H1 (cell line): ENCODE results near the gene FYTTD1. TPM values are rescaled to one million over a fixed set of nuclear protein-coding genes. Genes with fewer than 3 reads are reported as not detected.
"Not testable (repeated sequence)": the region's sequence is repeated elsewhere in the genome, so short reads cannot be mapped to it uniquely, and the experiment has no call there.

ENCODE experiments used
- CTCF ChIA-PET: fragments of 300-600 bp; sonication (Branson Sonifier 250); formaldehyde crosslinking; loops from one replicate; lab custom pipeline; 2021; ENCODE audit not compliant: partially characterized antibody; lab: Charles Lee
- POLR2A ChIA-PET: fragments of 300-600 bp; sonication (Branson Sonifier 250); formaldehyde crosslinking; loops from one replicate; lab custom pipeline; 2021; ENCODE audit warnings: inconsistent platforms; ENCODE audit not compliant: partially characterized antibody; lab: Charles Lee
- DNase-seq, 2 experiments: peaks; one replicate each; pipeline versions ENCODE4 v3.0.0 to v3.0.0-alpha.2; 2010 to 2022; ENCODE audit warnings: low spot score in 2 of 2, low read depth in 1 of 2, mixed read lengths in 1 of 2
- FAIRE-seq: peaks from 2 replicates; lab custom pipeline; 2011; peaks lifted over from hg19 to GRCh38; lab: Jason Lieb, UNC
- H2AFZ ChIP-seq: 2 replicates; pipeline ENCODE4 v1.8.1; 2012; ENCODE audit warnings: low read length, inconsistent platforms
- H2AK5ac ChIP-seq: 2 replicates; pipeline ENCODE4 v1.6.1; 2013; ENCODE audit warnings: low read depth, low read length
- H2BK120ac ChIP-seq: replicated peaks from 2 replicates; pipeline ENCODE3; 2013; ENCODE audit warnings: low read depth, low read length, inconsistent platforms
- H2BK12ac ChIP-seq: 2 replicates; pipeline ENCODE4 v1.6.1; 2013; ENCODE audit warnings: low read depth, low read length
- H2BK15ac ChIP-seq: 2 replicates; pipeline ENCODE4 v1.6.1; 2013; ENCODE audit warnings: low read length
- H2BK20ac ChIP-seq: 2 replicates; pipeline ENCODE4 v1.6.1; 2013; ENCODE audit warnings: low read length
- H2BK5ac ChIP-seq: 2 replicates; pipeline ENCODE4 v1.6.1; 2013; ENCODE audit warnings: low read depth, low read length
- H3K14ac ChIP-seq: 2 replicates; pipeline ENCODE4 v1.6.1; 2013; ENCODE audit warnings: inconsistent platforms; ENCODE audit not compliant: insufficient read length
- H3K18ac ChIP-seq: 2 replicates; pipeline ENCODE4 v1.6.1; 2013; ENCODE audit warnings: low read length; ENCODE audit errors: extremely low read depth
- H3K23ac ChIP-seq: 2 replicates; pipeline ENCODE4 v1.6.1; 2013; ENCODE audit warnings: inconsistent platforms; ENCODE audit not compliant: insufficient read length
- H3K23me2 ChIP-seq: 2 replicates; pipeline ENCODE4 v1.6.1; 2013; ENCODE audit warnings: low read depth, low read length
- H3K27ac ChIP-seq: 2 replicates; pipeline ENCODE4 v1.6.1; 2011; ENCODE audit warnings: low read depth, low read length, inconsistent platforms
- H3K27me3 ChIP-seq, 4 experiments: replicated peaks in 1 of 4; 1 replicate in 1 of 4; 2 replicates in 3 of 4; pipeline versions ENCODE4 v1.6.1 to v1.8.1; 2011 to 2013; ENCODE audit warnings: low read length in 3 of 4, mild to moderate bottlenecking in 3 of 4, inconsistent platforms in 2 of 4, mixed read lengths in 2 of 4, moderate library complexity in 1 of 4; ENCODE audit not compliant: control insufficient read depth in 3 of 4, insufficient read depth in 3 of 4; ENCODE audit errors: extremely low read depth in 1 of 4
- H3K36me3 ChIP-seq, 4 experiments: 2 replicates each; pipeline versions ENCODE4 v1.6.1 to v1.8.1; 2011 to 2013; ENCODE audit warnings: mild to moderate bottlenecking in 4 of 4, low read length in 3 of 4, moderate library complexity in 2 of 4, control low read depth in 1 of 4, inconsistent platforms in 1 of 4; ENCODE audit not compliant: insufficient read depth in 4 of 4, control insufficient read depth in 2 of 4
- H3K4ac ChIP-seq: replicated peaks from 2 replicates; pipeline ENCODE3; 2013; ENCODE audit warnings: low read length, low read depth, mixed read lengths, inconsistent platforms; ENCODE audit not compliant: insufficient read length
- H3K4me1 ChIP-seq, 4 experiments: replicated peaks in 1 of 4; 1 replicate in 1 of 4; 2 replicates in 3 of 4; pipeline versions ENCODE4 v1.6.1 to v1.8.1; 2011 to 2013; ENCODE audit warnings: low read length in 3 of 4, inconsistent platforms in 2 of 4, mixed read lengths in 1 of 4; ENCODE audit not compliant: insufficient read depth in 4 of 4, control insufficient read depth in 3 of 4
- H3K4me2 ChIP-seq, 2 experiments: 2 replicates each; pipeline versions ENCODE4 v1.6.1 to v1.8.1; 2011 to 2013; ENCODE audit warnings: low read depth in 2 of 2, low read length in 2 of 2, control low read depth in 1 of 2, inconsistent platforms in 1 of 2, mild to moderate bottlenecking in 1 of 2; ENCODE audit not compliant: insufficient read depth in 1 of 2
- H3K4me3 ChIP-seq, 4 experiments: fragments of 200-600, 300-600 bp in 1 of 4; sonication (generic), shearing (Covaris generic), sonication (Bioruptor Twin) in 1 of 4; 2 replicates each; pipeline versions ENCODE4 v1.5.1 to v1.8.1; 2011 to 2016; ENCODE audit warnings: low read length in 4 of 4, low read depth in 3 of 4, control low read depth in 2 of 4, inconsistent platforms in 2 of 4, mild to moderate bottlenecking in 2 of 4, mixed read lengths in 1 of 4, moderate library complexity in 1 of 4; ENCODE audit not compliant: insufficient read depth in 2 of 4; ENCODE audit errors: extremely low read depth in 1 of 4
- H3K56ac ChIP-seq: replicated peaks from 2 replicates; pipeline ENCODE3; 2013; ENCODE audit warnings: low read depth, mild to moderate bottlenecking, mixed read lengths, low read length, inconsistent platforms; ENCODE audit not compliant: insufficient read length
- H3K79me1 ChIP-seq: 2 replicates; pipeline ENCODE4 v1.6.1; 2013; ENCODE audit warnings: low read depth, low read length, control low read depth
- H3K79me2 ChIP-seq, 2 experiments: 2 replicates each; pipeline versions ENCODE4 v1.6.1 to v1.8.1; 2012 to 2013; ENCODE audit warnings: low read length in 2 of 2, mild to moderate bottlenecking in 2 of 2, inconsistent platforms in 1 of 2; ENCODE audit not compliant: insufficient read depth in 2 of 2, control insufficient read depth in 1 of 2
- H3K9ac ChIP-seq, 4 experiments: replicated peaks in 1 of 4; 1 replicate in 1 of 4; 2 replicates in 3 of 4; pipeline versions ENCODE4 v1.6.1 to v1.8.1; 2011 to 2013; ENCODE audit warnings: low read depth in 3 of 4, low read length in 3 of 4, control low read depth in 2 of 4, mild to moderate bottlenecking in 2 of 4, moderate library complexity in 2 of 4, inconsistent platforms in 1 of 4; ENCODE audit errors: extremely low read depth in 1 of 4
- H3K9me3 ChIP-seq, 2 experiments: 2 replicates each; pipeline versions ENCODE4 v1.6.1 to v1.8.1; 2012 to 2013; ENCODE audit warnings: mild to moderate bottlenecking in 2 of 2, moderate library complexity in 2 of 2, control low read depth in 1 of 2, inconsistent platforms in 1 of 2, low read depth in 1 of 2, low read length in 1 of 2, mixed read lengths in 1 of 2; ENCODE audit not compliant: insufficient read depth in 2 of 2
- H4K20me1 ChIP-seq, 2 experiments: replicated peaks in 1 of 2; 2 replicates each; pipeline versions ENCODE3 to v1.8.1; 2011 to 2013; ENCODE audit warnings: inconsistent platforms in 2 of 2, low read length in 2 of 2, mild to moderate bottlenecking in 1 of 2; ENCODE audit not compliant: insufficient read depth in 2 of 2, control insufficient read depth in 1 of 2
- H4K5ac ChIP-seq: 2 replicates; pipeline ENCODE4 v1.6.1; 2013; ENCODE audit warnings: low read length, low read depth, mixed read lengths, inconsistent platforms; ENCODE audit not compliant: insufficient read length
- H4K8ac ChIP-seq: 2 replicates; pipeline ENCODE4 v1.8.0; 2013; ENCODE audit warnings: mild to moderate bottlenecking, moderate library complexity, low read length, inconsistent platforms; ENCODE audit not compliant: insufficient read depth; ENCODE audit errors: extremely low read depth
- H4K91ac ChIP-seq: replicated peaks from 2 replicates; pipeline ENCODE3; 2013; ENCODE audit warnings: low read length, mixed read lengths, inconsistent platforms; ENCODE audit not compliant: insufficient read length
- WGBS, 2 experiments: shearing (Covaris generic) in 1 of 2; methylation state at CpG; one replicate each; pipeline versions ENCODE4 v1.1.6 to v1.1.7; 2013 to 2015; ENCODE audit warnings: low lambda C conversion rate in 2 of 2, mixed read lengths in 2 of 2, inconsistent platforms in 1 of 2, low coverage in 1 of 2, missing lambda C conversion rate in 1 of 2; ENCODE audit not compliant: insufficient replicate concordance in 2 of 2, insufficient coverage in 1 of 2, insufficient read length in 1 of 2; ENCODE audit errors: extremely low coverage in 1 of 2, missing lambda C conversion rate in 1 of 2; 5-methylcytosine and 5-hydroxymethylcytosine counted together
- polyA plus RNA-seq, 7 experiments: library from polyadenylated mRNA; depleted of rRNA in 3 of 7; stranded (reverse) in 5 of 7; unstranded in 2 of 7; fragments of >200 nt in 5 of 7; fragments of 200-250 nt in 2 of 7; gene quantifications; 1 replicate in 5 of 7; 2 replicates in 1 of 7; 4 replicates in 1 of 7; pipeline versions ENCODE4 v1.2.1 to v1.2.3, GENCODE V29; 2011 to 2013; ENCODE audit warnings: missing spikeins in 2 of 7, mixed read lengths in 2 of 7
- total RNA-seq: library from RNA; stranded (reverse); fragmentation: NEBNext Ultra II Directional; extraction: Animal tissue kit (Norgen Biotek cat#: 25700); gene quantifications from 2 replicates; pipeline ENCODE4 v1.2.1, GENCODE V29; 2021

Gene FYTTD1
- total and polyA plus RNA-seq, 2 of the 8 experiments (the other 6 are each of a cell fraction or from before 2014, with no cell fraction given): 3.1 to 24.4 TPM

- WGBS, 2 experiments: 93% methylated on average over 5 of the region's 5 CpGs; no CpG with 5 or more reads in 1 of the 2 experiments
- H2AFZ ChIP-seq, H3K27me3 ChIP-seq, H3K4me2 ChIP-seq, H3K14ac ChIP-seq, H2BK20ac ChIP-seq, H3K56ac ChIP-seq, H4K20me1 ChIP-seq, H2BK15ac ChIP-seq, H3K36me3 ChIP-seq, H3K4me1 ChIP-seq, H3K27ac ChIP-seq, H2AK5ac ChIP-seq, H3K18ac ChIP-seq, H3K23me2 ChIP-seq, H4K8ac ChIP-seq, H4K5ac ChIP-seq, H2BK5ac ChIP-seq, H2BK12ac ChIP-seq, H2BK120ac ChIP-seq, H3K9me3 ChIP-seq, H4K91ac ChIP-seq, H3K23ac ChIP-seq, H3K9ac ChIP-seq, H3K79me2 ChIP-seq, H3K79me1 ChIP-seq, FAIRE-seq, H3K4me3 ChIP-seq, H3K4ac ChIP-seq, DNase-seq: not testable (repeated sequence)
- ChIA-PET POLR2A (interaction anchor here (0.6 kb wide), 1 partner anchor 242 kb away, joined by 3 read pairs; no protein-coding TSS in a partner anchor), CTCF (interaction anchor here (1.2 kb wide), 1 partner anchor 24 kb away, joined by 3 read pairs; no protein-coding TSS in a partner anchor)
Measured at GRCh38 chr3:197710965-197711364, 38.7 kb upstream of the FYTTD1 start.
